ENCODE measurements around the gene TMEM107. TPM values are rescaled to one million over a fixed set of nuclear protein-coding genes. Genes with fewer than 3 reads are reported as not detected.

The TMEM107 gene
- total RNA-seq, 1 experiment from 2014 or later: 30.1 TPM

- H3K9me2 ChIP-seq (ENCODE audit: insufficient read depth): no peaks in the 10 kb centered on the region
- peaks cover 33 to 50% of the 10 kb centered on the region in 2 experiments for H3K4me1 ChIP-seq (ENCODE audit: control insufficient read depth in 1 of 2, insufficient read depth in 2 of 2, low read length in 2 of 2)
- no peaks in the 10 kb centered on the region for H3K27me3 ChIP-seq (ENCODE audit: insufficient read depth, low read length)
- ATAC-seq (peak; percentile 48), DNase-seq (ENCODE audit: low read depth, low spot score) (no peak)
- ChIA-PET RAD21 (ENCODE audit: low non-redundant PET in 1 of 2, low total read pairs in 2 of 2, uncharacterized antibody in 2 of 2, unreplicated experiment in 2 of 2) (no interaction called here), CTCF (no interaction called here), POLR2A (interaction anchor here (1.8 kb wide), 1 partner anchor 9 kb away, joined by 28 read pairs; no protein-coding TSS in a partner anchor)
- intact Hi-C loops (cut with micrococcal nuclease): no loop called here
- no peaks in the 10 kb centered on the region for H3K9me3 ChIP-seq (ENCODE audit: control insufficient read depth in 1 of 2, insufficient read depth in 1 of 2, low read depth in 1 of 2, low read length in 2 of 2)
- BruUV-seq (replicated peaks): no TSS peak
- H3K9ac ChIP-seq (ENCODE audit: low read length): peak overlapping the region; percentile 100
- H3K36me3 ChIP-seq (ENCODE audit: control insufficient read depth in 1 of 2, insufficient read depth in 2 of 2, low read length in 2 of 2): peaks cover 4 to 13% of the 10 kb centered on the region in 2 experiments; a peak in 3 of 4 replicates
- peak overlapping the region; percentile 99 for H3K4me2 ChIP-seq (ENCODE audit: low read length)
- no peaks in the 10 kb centered on the region for H4K20me1 ChIP-seq (ENCODE audit: insufficient read depth)
- peak overlapping the region in 1 of 2 experiments; percentile 15; a peak in 2 of 4 replicates for H3K4me3 ChIP-seq (replicated peaks in 1 of 2; ENCODE audit: low read depth in 1 of 2, low read length in 2 of 2)
- peak; percentile 45 for TF ChIP-seq TCF7L2 (IDR thresholded peaks at IDR 0.05; ENCODE audit: borderline replicate concordance, extremely low read depth, insufficient read depth, insufficient read length)
- no peak for TF ChIP-seq YY1 (IDR thresholded peaks at IDR 0.05; ENCODE audit: extremely low read depth, insufficient replicate concordance, low read depth, low read length)
- no peak for TF ChIP-seq EZH2 (IDR thresholded peaks at IDR 0.05)
- no peak for TF ChIP-seq SP1 (IDR thresholded peaks at IDR 0.05; ENCODE audit: low read depth)
- TF ChIP-seq ZFX (IDR thresholded peaks at IDR 0.05): 0 out of 2 replicates have a peak, but pooled peaks have one; percentile 5
- peaks cover 33% of the 10 kb centered on the region for H3K79me2 ChIP-seq (ENCODE audit: insufficient read depth, low read length)
- H3K27ac ChIP-seq (ENCODE audit: low read depth, low read length): peak overlapping the region; percentile 52
- H2AFZ ChIP-seq (ENCODE audit: low read depth, low read length, poor library complexity, severe bottlenecking): peak overlapping the region; percentile 67
These were observed 12.0 kb downstream of the TMEM107 start for GRCh38 chr17:8163978-8164814.
